ENCODE measurements around the gene HECW1. TPM values are rescaled to one million over a fixed set of nuclear protein-coding genes. Genes with fewer than 3 reads are reported as not detected.

HECW1 gene
- total and polyA plus RNA-seq, 2 of the 13 experiments (the other 11 are each of a cell fraction or from before 2014, with no cell fraction given), result not detected

GRCh38 chr7:43559946-43560335 lies 447.5 kb downstream of the HECW1 start:
- Histone ChIP-seq H3K79me2 (ENCODE audit: insufficient read depth, low read length) (no peaks in the 10 kb centered on the region), H3K4me3 (replicated peaks in 1 of 3; ENCODE audit: insufficient read depth in 1 of 3, low read depth in 2 of 3, low read length in 3 of 3) (no peak overlapping the region), H4K20me1 (ENCODE audit: insufficient read depth, low read length) (no peaks in the 10 kb centered on the region), H3K36me3 (replicated peaks in 1 of 2; ENCODE audit: control insufficient read depth in 1 of 2, insufficient read depth in 2 of 2, low read length in 2 of 2) (no peaks in the 10 kb centered on the region), H3K27me3 (ENCODE audit: control insufficient read depth in 1 of 2, insufficient read depth in 2 of 2, low read length in 2 of 2) (peaks cover 0 to 15% of the 10 kb centered on the region in 2 experiments; a peak in 3 of 5 replicates), H3K27ac (ENCODE audit: extremely low read length, insufficient read depth, low read length) (no peak overlapping the region), H3K4me2 (ENCODE audit: low read depth, low read length) (no peak overlapping the region), H3K9ac (ENCODE audit: insufficient read depth, low read depth, low read length) (no peak overlapping the region), H2AFZ (ENCODE audit: low read length) (no peak overlapping the region), H3K9me3 (ENCODE audit: low read length) (no peaks in the 10 kb centered on the region), H3K4me1 (ENCODE audit: insufficient read depth, low read length) (peaks cover 11% of the 10 kb centered on the region; the same call in 1 of the 2 replicates)
- POLR2A ChIA-PET, result no interaction called here
- 15% methylated on average over 2 of the region's 2 CpGs for WGBS (ENCODE audit: low lambda C conversion rate)
- ATAC-seq (no peak), DNase-seq (ENCODE audit: low spot score) (no peak), FAIRE-seq (no peak)
- BruUV-seq (replicated peaks), result no TSS peak
- in situ Hi-C loops (cut with HindIII; ENCODE audit: extremely low pct_ligation_motif_present, low pct_unique_long_range_greater_than_20kb) (no loop called here), intact Hi-C loops (cut with micrococcal nuclease; ENCODE audit: unreplicated experiment) (no loop called here)
- CTCF ChIA-PET (ENCODE audit: low intra/inter-chr PET ratio, low total read pairs), result no interaction called here
- no peak for TF ChIP-seq ZNF230 (CRISPR knock-in tag; IDR thresholded peaks at IDR 0.05)
- TF ChIP-seq SNAPC4 (CRISPR knock-in tag; IDR thresholded peaks at IDR 0.05), result no peak
- no peak for TF ChIP-seq YEATS2 (CRISPR knock-in tag; IDR thresholded peaks at IDR 0.05; ENCODE audit: borderline replicate concordance)
- TF ChIP-seq XRCC5 (optimal IDR thresholded peaks at IDR 0.05; ENCODE audit: low read length), result no peak
- no peak for TF ChIP-seq PBX3 (CRISPR knock-in tag; IDR thresholded peaks at IDR 0.05; ENCODE audit: borderline replicate concordance)
- TF ChIP-seq SIN3A (IDR thresholded peaks at IDR 0.05; ENCODE audit: borderline replicate concordance, low read depth, low read length), result no peak
- no peak for TF ChIP-seq ZFYVE20 (CRISPR knock-in tag; IDR thresholded peaks at IDR 0.05; ENCODE audit: borderline replicate concordance, low read depth)
- no peak for TF ChIP-seq UBTF (CRISPR knock-in tag; IDR thresholded peaks at IDR 0.05)
- TF ChIP-seq FIP1L1 (IDR thresholded peaks at IDR 0.05; ENCODE audit: borderline replicate concordance, insufficient read depth, low read depth, low read length), result no peak
- no peak for TF ChIP-seq ZBTB26 (CRISPR knock-in tag; IDR thresholded peaks at IDR 0.05; ENCODE audit: borderline replicate concordance)
- no peak for TF ChIP-seq CHD4 (IDR thresholded peaks at IDR 0.05; ENCODE audit: borderline replicate concordance, low read length)
- no peak for TF ChIP-seq CBX5 (CRISPR knock-in tag; IDR thresholded peaks at IDR 0.05; ENCODE audit: borderline replicate concordance)

Data from HepG2 (cell line).